ENCODE results near the gene ACTMAP.
A peak's percentile ranks its signal among the peaks of the same experiment; 100 is the strongest.
"Not testable (repeated sequence)": the region's sequence is repeated elsewhere in the genome, so short reads cannot be mapped to it uniquely, and the experiment has no call there.

The ACTMAP gene, protein sequence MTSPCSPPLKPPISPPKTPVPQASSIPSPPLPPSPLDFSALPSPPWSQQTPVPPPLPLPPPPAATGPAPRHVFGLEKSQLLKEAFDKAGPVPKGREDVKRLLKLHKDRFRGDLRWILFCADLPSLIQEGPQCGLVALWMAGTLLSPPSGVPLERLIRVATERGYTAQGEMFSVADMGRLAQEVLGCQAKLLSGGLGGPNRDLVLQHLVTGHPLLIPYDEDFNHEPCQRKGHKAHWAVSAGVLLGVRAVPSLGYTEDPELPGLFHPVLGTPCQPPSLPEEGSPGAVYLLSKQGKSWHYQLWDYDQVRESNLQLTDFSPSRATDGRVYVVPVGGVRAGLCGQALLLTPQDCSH

DNA sequence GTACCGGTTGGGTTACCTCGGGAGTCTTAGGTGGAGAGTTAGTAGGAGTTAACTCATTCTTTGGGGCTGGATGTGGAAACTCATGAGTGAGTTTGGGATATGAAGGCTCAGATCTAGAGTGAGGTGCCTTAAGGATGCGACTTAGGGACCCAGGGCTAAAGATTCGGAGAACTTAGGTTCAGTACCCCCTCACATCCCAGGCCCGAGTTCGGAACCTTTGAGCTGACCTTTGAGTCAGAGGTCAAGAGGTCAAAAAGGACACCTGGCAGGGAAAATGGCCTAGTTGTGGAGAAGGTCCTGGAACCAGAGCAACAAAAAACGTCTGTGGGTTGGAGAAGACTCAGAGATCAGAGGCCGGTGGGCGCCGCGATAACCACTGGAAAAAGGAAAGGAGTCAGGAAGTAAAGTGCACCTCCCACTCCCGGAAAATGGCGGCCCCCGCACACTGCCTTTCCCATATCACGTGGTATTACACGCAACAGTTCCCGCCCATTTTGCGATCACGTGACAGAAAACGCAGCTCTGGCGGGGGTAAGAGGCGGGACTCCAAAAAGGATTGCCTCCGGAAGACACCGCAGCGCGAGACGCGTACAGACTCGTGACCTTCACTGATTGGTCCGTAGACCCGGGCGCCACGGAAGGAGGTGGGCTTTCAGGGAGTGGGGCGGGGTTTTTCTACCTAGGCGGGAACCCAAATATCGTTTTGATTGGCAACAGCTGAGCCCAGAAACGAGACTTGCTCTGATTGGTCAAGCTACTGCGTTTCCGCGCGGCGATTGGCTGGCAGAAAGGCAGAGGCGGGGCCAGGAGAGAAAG lies at the start of gene ACTMAP:
Gene ACTMAP (minus strand): TSS at position 420 of the 816 bp plus-strand sequence. CDS start 674 bp downstream, outside the sequence.
- peak; percentile 100 for DNase-seq (ENCODE audit: low read depth)

DNA sequence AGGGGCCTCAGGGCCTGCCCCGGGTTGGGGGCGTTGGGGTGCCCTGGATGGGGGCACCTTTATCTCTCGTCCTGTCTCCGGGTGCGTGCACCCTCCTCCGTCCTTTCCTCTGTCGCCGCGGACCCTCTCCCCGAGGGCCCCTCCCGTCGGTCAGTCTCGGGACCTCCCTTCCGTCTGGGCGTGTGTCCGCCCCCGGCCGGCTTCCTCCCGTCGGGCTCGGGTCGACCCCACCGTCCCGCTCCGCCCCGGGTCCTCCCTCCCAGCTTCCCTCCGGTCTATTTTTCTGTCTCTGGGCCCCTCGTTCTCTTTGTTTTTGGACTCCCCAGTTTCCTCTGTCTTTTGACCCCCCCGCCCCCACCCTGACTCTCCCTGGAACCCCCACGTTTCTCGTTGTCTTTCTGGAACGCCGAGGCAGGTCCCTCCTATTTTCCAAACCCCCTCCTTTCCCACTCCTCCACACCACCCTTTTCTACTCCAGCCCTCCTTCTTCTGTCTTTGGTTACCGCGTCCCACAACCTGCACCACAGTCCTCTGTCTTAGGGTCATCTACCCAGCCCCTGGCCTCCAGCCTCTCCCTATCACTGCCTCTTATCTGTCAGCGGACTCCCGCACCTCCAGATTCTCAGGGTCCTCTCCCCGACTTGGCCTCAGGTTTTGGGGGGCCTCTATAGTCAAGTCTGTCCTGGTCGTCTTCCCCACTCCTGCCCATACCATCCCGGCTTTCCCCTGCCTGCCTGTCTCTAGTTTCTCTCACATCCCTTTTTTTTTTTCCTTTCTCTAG lies 49.5 kb upstream of the ACTMAP start:
- no peak for DNase-seq (ENCODE audit: low read depth)

DNA sequence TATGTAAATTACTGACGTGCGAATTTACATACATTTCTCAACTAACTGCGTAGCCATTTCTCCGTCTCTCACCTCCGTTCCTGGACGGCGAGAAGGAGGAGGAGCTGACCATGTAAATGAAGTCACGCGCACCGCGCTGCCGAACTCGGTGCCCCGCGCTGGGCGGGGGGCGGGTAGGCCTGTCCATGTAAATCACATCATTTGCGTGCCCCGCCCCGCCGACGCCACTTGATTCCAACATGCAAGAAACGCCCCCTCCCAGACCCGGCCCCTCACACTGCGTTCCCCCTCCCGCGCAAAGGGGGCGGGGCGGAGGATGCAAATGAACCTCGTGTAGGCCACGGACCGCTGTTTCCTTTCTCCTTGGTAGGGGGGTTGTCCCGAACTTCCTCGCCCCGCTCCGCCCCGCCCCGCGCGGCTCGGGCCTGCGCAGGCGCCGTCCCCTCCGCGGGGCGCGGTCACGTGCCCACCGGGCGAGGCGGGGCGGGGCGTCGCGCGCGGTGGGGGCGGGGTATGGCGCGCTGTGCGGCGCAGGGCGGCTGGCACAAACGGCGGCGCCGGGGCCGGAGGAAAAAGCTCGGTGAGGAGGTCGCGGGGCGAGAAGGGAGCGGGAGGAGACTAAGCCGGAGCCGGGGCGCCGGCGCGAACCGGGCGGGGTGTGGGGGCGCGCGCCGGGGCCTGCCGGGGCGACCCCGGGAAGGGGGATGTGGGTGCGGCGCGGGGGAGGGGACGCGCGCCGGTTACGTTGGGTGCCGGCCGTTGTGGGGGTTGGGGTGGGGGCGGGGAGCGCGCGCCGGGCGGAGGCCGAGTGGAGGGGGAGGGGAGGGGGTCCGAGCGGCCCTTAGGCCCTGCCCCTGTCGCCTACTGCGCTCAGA lies 48.6 kb upstream of the ACTMAP start, which contains the start of gene EGLN2:
Gene EGLN2 (plus strand): TSS at position 509 of the 875 bp plus-strand sequence. CDS start 1,382 bp downstream, outside the sequence.
- peak; percentile 100 for DNase-seq (ENCODE audit: low read depth)

DNA sequence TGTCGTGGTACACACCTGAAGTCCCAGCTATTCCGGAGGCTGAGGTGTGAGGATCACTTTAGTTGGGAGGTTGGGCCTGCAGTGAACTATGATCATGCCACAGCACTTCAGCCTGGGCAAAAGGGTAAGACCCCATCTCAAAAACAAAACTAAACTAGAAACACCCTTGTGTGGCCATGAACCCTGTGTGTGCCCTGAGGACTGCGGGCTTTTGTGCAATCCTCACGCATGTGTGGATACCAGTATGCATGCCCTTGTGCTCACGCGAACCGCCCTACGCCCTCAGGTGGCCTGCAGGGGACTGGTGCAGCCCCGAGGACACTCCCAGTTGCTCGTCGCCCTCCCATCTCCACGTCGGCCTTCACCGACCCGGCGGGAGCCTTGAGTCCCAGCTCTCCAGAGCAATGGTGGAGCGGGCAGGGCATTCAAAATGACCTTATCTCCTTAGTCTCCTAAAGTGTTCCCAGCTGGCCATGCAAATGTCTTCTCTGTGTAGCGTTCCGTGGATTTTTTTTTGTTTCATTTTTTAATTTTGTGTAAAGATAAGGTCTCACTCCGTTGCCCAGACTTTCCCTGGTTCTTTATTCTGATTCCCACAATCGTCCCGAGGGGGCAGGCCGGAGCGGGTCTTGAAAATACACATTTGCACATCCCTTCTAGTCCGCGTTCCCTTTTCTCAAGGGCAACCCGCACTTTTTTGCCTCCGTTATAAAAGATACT lies 47.8 kb upstream of the ACTMAP start:
- DNase-seq (ENCODE audit: low read depth), result peak; percentile 40

DNA sequence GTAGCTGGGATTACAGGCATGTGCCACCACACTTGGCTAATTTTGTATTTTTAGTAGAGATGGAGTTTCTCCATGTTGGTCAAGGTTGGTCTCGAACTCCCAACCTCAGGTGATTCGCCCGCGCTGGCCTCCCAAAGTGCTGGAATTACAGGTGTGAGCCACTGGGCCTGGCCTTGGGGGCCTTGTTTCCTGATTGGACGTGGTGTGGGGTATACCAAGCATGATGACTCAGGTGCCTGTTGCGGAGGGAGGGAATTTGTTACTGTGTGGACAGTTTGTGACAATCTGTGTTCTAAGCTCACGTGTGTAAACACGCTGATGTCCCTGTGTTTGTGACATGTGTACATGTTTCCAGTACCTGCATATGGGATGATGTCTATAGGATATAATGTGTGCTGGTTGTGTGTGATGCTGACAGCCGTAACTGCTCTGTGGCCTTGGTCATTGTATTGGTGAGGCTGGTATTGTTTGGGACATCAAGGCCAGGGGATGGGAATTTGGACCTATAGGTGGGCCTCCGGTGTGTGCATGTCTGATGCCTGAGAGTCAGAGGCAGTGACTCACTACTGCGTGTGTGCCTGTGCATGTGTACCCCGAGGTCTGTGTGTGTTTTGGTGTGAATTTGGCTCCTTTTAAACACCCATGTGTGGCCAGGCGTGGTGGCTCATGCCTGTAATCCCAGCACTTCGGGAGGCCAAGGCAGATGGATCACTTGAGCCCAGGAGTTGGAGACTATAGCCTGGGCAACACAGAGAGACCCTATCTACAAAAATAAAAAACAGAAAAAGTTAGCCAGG lies 47.1 kb upstream of the ACTMAP start:
- no peak for DNase-seq (ENCODE audit: low read depth)

DNA sequence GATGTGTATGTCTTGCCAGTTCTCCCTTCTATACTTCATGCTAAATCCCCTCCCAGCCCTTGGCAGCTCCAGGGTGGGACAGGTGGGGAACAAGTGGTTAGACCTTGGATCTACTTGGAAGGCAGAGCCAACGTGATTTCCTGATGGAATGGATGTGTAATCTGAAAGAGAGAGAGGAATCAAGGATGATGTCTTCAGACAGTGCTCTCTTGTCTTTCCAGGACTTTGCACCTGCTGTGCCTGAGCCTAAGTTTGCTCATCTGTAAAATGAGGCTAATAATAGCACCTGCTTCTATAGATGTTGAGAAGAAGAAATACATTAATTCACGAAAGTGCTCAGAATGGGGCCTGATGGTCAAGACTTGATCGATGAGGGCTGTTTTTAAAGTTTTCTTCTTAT lies 41.7 kb upstream of the ACTMAP start:
- no peak for DNase-seq (ENCODE audit: low read depth)

DNA sequence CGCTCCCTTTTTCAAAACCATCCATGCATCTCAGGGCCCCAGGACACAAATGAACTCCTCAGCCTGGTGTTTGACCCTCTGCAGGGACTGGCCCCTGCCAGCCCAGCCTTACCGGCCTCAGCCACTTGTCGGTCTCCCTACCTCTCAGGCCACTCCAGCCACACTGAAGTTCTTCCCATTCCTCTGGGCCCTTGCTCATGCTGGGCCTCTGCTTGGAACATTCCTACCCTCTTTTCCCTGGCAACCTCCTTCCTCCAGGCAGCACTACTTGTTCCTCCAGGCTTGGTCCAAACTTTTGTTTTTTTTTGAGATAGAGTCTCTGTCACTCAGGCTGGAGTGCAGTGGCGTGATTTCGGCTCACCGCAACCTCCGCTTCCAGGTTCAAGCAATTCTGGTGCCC lies 41.1 kb upstream of the ACTMAP start:
- DNase-seq (ENCODE audit: low read depth), result no peak

DNA sequence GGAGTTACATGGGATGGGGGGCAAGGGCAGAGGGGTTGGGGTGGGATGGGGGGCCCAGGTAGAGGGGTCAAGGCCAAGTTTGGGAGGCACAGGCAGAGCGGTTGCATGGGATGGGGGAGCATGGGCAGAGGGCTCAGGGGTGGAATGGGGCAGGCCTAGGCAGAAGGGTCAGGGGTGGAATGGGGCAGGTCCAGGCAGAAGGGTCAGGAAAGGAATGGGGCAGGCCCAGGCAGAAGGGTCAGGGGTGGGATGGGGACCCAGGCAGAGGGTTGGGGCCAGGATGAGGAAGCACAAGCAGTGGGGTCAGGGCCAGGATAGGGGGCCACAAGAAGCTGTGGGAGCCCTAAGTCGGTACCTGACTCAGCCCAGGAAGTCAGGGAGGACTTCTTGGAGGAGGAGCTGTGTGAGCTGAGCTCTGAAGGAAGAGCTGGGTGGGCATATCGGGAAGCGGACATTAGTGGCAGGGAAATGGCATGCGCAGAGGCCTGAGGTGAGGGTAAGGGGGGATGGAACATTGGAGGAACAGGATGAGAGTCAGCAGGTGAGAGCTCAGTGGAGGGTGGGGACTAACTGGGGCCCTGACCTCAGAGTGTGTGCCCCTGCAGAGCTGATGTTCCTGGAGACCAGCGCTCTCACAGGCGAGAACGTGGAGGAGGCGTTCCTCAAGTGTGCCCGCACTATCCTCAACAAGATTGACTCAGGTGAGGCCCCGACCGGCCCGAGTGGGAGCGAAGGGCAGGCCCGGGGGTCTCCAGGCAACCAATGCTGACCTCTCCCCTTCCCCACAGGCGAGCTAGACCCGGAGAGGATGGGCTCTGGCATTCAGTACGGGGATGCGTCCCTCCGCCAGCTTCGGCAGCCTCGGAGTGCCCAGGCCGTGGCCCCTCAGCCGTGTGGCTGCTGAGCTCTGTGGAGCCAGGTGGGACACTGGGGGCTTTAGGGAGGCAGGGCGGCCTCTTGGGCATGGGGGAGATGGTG lies 36.1 kb upstream of the ACTMAP start:
- no peak for DNase-seq (ENCODE audit: low read depth)

DNA sequence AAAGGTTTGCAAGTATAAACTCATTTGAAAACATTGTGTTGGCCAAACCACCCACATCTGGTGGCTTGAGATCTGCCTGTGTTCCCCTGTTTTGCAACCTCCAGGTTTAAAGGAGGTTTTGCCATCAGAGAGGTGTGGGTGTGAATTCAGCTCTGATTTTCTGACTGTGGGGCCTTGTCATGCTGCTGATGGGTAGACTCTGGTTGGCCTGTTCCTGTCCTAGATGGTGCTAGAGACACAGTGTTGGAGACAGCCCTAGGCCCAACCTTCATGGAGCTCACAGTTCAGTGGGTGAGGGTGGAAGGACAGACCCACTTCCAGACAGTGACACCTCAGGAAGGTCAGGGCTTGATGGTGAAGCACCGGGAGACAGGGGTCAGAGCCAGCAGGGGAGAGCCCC lies 35.2 kb upstream of the ACTMAP start:
- DNase-seq (ENCODE audit: low read depth), result no peak

DNA sequence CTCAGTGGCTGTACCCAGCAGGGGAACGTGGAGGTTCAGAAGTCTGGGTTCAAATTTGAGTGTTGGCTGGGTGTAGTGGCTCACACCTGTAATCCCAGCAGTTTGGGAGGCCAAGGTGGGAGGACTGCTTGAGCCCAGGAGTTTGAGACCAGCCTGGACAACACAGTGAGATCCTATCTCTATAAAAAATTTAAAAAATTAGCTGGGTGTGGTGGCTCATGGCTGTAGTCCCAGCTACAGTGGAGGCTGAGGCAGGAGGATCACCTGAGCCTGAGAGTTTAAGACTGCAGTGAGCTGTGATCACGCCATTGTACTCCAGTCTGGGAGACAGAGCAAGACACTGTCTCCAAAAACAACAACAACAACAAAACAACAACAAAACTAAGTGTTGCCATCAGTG lies 33.9 kb upstream of the ACTMAP start:
- not testable (repeated sequence) for DNase-seq (ENCODE audit: low read depth)

DNA sequence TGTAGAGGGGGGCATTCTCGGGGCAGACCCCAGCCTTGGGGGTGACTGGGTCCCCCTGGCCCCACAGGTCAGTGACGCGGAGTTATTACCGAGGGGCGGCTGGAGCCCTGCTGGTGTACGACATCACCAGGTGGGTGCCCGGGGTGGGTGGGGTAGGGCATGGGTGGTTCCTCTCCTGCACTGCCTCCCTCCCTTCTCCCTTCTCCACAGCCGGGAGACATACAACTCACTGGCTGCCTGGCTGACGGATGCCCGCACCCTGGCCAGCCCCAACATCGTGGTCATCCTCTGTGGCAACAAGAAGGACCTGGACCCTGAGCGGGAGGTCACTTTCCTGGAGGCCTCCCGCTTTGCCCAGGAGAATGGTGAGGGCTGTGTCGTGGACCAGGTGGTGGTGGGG lies 33.4 kb upstream of the ACTMAP start:
- DNase-seq (ENCODE audit: low read depth), result no peak

DNA sequence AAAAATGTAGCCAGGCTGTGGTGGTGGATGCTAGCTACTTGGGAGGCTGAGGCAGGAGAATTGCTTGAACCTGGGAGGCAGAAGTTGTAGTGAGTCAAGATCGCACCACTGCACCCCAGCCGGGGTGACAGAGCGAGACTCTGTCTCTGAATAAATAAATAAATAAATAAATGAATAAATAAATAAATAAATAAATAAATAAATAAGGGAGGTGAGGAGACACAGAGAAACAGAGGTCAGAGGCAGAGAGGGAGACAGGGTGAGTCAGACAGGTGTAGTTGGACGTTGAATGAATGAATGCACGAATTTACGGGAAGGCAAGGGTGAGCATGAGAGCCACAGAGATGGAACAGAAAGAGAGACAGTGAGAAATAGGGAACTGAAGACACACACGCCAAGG lies 30.9 kb upstream of the ACTMAP start:
- DNase-seq (ENCODE audit: low read depth), result no peak

DNA sequence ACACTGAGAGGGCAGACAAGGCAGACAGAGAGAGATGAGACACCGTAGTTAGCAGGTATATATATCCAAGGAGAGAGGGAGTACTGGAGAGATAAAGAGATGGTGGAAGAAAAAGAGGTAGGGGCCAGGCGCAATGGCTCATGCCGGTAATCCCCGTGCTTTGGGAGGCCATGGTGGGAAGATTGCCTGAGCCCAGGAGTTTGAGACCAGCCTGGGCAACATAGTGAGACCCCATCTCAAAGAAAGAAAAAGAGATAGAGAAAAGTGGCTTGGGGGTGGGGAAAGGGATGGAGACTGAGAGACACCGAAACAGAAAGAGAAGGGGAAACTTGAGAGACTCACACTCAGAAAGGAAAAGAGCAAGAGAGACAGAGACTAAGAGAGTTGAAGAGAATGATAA lies 30.3 kb upstream of the ACTMAP start:
- DNase-seq (ENCODE audit: low read depth), result no peak

DNA sequence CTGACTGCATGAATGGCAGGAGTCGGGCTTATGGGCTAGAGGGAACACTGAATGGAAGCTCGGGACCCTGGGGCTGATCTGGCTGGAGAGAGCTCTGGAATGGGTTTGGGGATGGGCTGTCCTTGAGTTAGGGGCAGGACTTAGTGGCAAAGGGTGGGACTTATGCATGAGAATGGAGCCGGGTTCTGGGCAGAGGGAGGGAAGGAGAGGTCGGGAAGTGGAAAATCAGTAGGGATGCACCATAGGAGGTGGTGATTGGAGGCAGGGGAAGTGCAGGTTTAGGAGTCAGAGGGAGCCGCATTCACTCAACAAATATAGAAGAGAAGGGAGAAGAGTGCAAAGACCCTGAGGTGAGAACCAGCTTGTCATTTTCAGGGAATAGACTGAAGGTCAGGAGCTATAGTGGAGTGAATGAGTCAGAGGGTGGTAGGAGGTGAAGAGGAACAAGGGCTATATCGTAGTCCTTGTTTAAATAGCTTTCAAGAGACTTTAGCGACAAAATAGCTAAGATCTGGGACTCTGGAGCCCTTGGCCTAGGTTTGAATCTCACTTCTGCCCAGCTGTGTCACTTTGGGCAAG lies 28.5 kb upstream of the ACTMAP start:
- peak; percentile 63 for DNase-seq (ENCODE audit: low read depth)

DNA sequence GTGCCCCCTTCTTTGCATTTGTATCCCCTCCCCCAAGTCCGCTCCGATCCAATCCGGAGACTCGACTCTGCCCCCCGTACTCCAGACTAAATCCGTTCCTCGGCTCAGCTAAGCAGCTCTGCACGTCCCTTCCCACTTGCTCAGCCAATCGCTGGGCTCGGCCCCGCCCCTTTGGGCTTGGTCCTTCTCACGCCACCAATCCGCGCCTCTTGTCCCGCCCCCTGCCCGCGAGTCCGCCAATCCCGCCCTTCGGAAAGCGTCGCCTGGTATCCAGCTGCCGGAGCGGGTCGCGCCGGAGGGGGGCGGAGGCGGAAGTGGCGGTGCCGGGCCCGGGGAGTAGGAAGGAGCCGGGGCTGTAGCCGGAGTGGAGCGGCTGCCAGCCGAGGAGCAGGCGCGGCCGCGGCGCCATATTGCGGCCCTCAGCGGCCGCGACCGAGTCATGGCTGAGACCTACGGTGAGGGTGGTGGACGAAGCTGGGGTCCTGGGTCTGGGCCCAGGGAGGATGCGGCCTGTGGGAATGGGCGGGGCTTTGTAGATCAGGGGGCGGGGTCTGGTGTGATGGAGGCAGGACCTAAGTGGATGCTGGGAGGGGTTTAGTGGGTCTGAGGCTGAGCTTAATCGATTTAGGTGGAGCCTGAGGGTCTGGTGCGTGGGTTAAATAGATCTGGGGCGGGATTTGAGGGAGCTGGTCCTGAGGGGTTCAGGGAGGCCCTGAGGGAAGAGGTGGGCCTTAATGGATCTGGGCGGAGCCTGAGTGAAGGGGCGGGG lies 27.8 kb upstream of the ACTMAP start, which contains the start of gene RAB4B:
Gene RAB4B (plus strand): TSS at position 311 of the 769 bp plus-strand sequence. CDS start 129 bp downstream, at position 440.
- DNase-seq (ENCODE audit: low read depth), result peak; percentile 100

DNA sequence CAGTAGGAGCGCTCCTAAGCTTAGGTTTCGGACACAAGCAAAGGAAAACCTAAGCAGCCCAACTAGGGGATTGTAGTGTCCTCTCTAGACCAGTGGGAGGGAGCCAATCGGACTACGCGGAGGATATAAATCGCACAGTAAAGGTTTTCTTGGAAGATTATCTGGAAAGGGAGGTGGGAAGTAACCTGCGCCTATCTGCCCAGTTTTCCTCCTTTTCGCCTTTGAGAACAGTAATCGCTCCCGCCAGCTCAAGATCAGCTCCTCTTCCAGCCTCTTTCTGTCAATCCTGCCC lies 27.3 kb upstream of the ACTMAP start:
- no peak for DNase-seq (ENCODE audit: low read depth)

DNA sequence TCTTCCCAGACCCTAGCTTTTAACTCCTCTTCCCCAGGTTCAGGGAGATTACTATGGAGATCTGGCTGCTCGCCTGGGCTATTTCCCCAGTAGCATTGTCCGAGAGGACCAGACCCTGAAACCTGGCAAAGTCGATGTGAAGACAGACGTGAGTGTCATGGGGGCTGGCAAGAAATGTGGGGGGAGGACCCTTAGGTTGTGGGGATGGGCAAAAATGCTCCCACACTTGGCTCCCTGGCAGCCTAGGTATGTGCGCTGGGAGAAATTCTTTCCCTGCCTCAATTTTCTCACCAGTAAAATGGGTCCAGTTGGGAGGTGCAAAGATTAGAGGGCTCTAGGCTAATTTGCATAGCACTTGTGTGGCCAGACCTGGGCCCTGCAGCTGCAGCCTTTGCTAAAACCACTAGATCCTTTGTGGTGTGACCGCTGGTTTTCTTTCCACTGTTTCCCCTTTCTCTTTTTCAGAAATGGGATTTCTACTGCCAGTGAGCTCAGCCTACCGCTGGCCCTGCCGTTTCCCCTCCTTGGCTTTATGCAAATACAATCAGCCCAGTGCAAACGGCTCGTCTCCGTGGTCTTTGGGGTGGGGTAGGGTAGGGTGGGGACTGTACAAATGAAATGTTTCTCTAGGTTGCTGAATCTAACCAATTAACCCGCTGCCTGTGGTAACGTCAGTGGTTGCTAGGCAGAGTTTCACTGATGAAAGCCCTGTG lies 26.8 kb upstream of the ACTMAP start:
- peak; percentile 92 for DNase-seq (ENCODE audit: low read depth)
